Mesenteric fat pad (tissue), 1 donor: ENCODE data around the gene GINM1. TPM values are rescaled to one million over a fixed set of nuclear protein-coding genes. Genes with fewer than 3 reads are reported as not detected.

Source experiments
- DNase-seq: peaks from one replicate; pipeline ENCODE4 v3.0.0-alpha.2; 2020; ENCODE audit warnings: low spot score
- long read RNA-seq: library from polyadenylated mRNA; unstranded; transcript quantifications from one replicate; pipeline ENCODE4 v2.0.0, GENCODE V29; 2020
- total RNA-seq: library from RNA; stranded (reverse); fragmentation: NEBNext Ultra II Directional; extraction: Animal tissue kit (Norgen Biotek cat#: 25700); gene quantifications from one replicate; pipeline ENCODE4 v1.2.1, GENCODE V29; 2021
- donor health status: DM: yes; HTN: yes; CAD: no.

Gene GINM1
- total RNA-seq = 53.5 TPM
- long read RNA-seq, transcript GINM1-201 (8 exons, 2,024 nt) = major isoform, 221 of 236 reads
- long read RNA-seq, partial matches to known transcripts = 4 of 236 reads
- long read RNA-seq, other reads (novel, unspliced or antisense) = 11 of 236 reads

GRCh38 chr6:149565527-149566409 lies at the start of gene GINM1:
Gene GINM1 (plus strand): TSS chr6:149566375. CDS start chr6:149566415, 40 bp downstream.
- peak; percentile 99 for DNase-seq

- DNase-seq = no peak
These were observed 36.5 kb upstream of the GINM1 start for GRCh38 chr6:149529650-149530049.

- DNase-seq = no peak
These were observed 31.4 kb upstream of the GINM1 start for GRCh38 chr6:149534742-149535141.

GRCh38 chr6:149541139-149541538 lies 25.0 kb upstream of the GINM1 start:
- no peak for DNase-seq

- DNase-seq = no peak
These were observed 21.4 kb upstream of the GINM1 start for GRCh38 chr6:149544646-149545257.

GRCh38 chr6:149545258-149545753 lies 20.9 kb upstream of the GINM1 start:
- no peak for DNase-seq

- peak; percentile 100 for DNase-seq
These were observed 20.3 kb upstream of the GINM1 start, which contains the start of gene PPIL4 for GRCh38 chr6:149545754-149546471. Gene PPIL4 (minus strand): TSS chr6:149546043. CDS start chr6:149546005, 38 bp downstream.

GRCh38 chr6:149551920-149552319 lies 14.3 kb upstream of the GINM1 start:
- no peak for DNase-seq

GRCh38 chr6:149558029-149558428 lies 8.1 kb upstream of the GINM1 start:
- DNase-seq = no peak

- DNase-seq = no peak
These were observed 6.8 kb upstream of the GINM1 start for GRCh38 chr6:149559389-149559788.

- DNase-seq = no peak
These were observed 5.4 kb upstream of the GINM1 start for GRCh38 chr6:149560736-149561135.

GRCh38 chr6:149563203-149563927 lies 2.8 kb upstream of the GINM1 start:
- no peak for DNase-seq

GRCh38 chr6:149563928-149564325 lies 2.2 kb upstream of the GINM1 start:
- DNase-seq = no peak

- no peak for DNase-seq
These were observed 427 bp downstream of the GINM1 start for GRCh38 chr6:149566410-149567193.

- DNase-seq = no peak
These were observed 1.0 kb downstream of the GINM1 start for GRCh38 chr6:149567194-149567586.

GRCh38 chr6:149567945-149568585 lies 1.9 kb downstream of the GINM1 start:
- no peak for DNase-seq

- DNase-seq = no peak
These were observed 14.7 kb downstream of the GINM1 start for GRCh38 chr6:149580880-149581279.

- no peak for DNase-seq
These were observed 15.2 kb downstream of the GINM1 start for GRCh38 chr6:149581349-149581748.

GRCh38 chr6:149586149-149586548 lies 20.0 kb downstream of the GINM1 start:
- DNase-seq = no peak
